ENCODE results near the gene ZSCAN9. TPM values are rescaled to one million over a fixed set of nuclear protein-coding genes. Genes with fewer than 3 reads are reported as not detected.

The ZSCAN9 gene
- total RNA-seq, 4 donors from 2014 or later: 3.7 to 6.5 (median 4.3) TPM

GRCh38 chr6:28281288-28282064 lies 56.4 kb downstream of the ZSCAN9 start, which contains the start of gene PGBD1:
PGBD1 (plus strand) TSS chr6:28281572; CDS start chr6:28283814, 2,242 bp downstream.
- TF ChIP-seq, protein P1, sequence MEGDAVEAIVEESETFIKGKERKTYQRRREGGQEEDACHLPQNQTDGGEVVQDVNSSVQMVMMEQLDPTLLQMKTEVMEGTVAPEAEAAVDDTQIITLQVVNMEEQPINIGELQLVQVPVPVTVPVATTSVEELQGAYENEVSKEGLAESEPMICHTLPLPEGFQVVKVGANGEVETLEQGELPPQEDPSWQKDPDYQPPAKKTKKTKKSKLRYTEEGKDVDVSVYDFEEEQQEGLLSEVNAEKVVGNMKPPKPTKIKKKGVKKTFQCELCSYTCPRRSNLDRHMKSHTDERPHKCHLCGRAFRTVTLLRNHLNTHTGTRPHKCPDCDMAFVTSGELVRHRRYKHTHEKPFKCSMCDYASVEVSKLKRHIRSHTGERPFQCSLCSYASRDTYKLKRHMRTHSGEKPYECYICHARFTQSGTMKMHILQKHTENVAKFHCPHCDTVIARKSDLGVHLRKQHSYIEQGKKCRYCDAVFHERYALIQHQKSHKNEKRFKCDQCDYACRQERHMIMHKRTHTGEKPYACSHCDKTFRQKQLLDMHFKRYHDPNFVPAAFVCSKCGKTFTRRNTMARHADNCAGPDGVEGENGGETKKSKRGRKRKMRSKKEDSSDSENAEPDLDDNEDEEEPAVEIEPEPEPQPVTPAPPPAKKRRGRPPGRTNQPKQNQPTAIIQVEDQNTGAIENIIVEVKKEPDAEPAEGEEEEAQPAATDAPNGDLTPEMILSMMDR (IDR thresholded peaks at IDR 0.05 in 4 of 5, conservative IDR thresholded peaks at IDR 0.05 in 1 of 5): no peak
- no peak for TF ChIP-seq POLR2A (IDR thresholded peaks at IDR 0.05)
- no peaks in the 10 kb centered on the region for H3K9me3 ChIP-seq
- H3K27ac ChIP-seq: peak within 1 kb of the TSS in 2 of 4 donors; percentile 21 to 47
- intact Hi-C loops (cut with DNase I; ENCODE audit: low total_unique reads) (loop anchor here (5.0 kb wide), 1 partner anchor 56 kb away; the partner anchor contains the start of gene ZSCAN31), in situ Hi-C loops (cut with MboI; ENCODE audit: low sequenced_read_pairs in 4 of 4) (no loop called here)
- peak within 1 kb of the TSS; percentile 60 to 83 (median 73) for H3K4me3 ChIP-seq
- ATAC-seq (peak; percentile 68 to 85), DNase-seq (peak; percentile 9 to 36)
- peaks cover 0 to 39% of the 10 kb centered on the region in 2 donors for H3K36me3 ChIP-seq
- peaks cover 9 to 12% of the 10 kb centered on the region in 2 donors for H3K4me1 ChIP-seq
- H3K27me3 ChIP-seq: no peaks in the 10 kb centered on the region

GRCh38 chr6:28282926-28283325 lies 57.9 kb downstream of the ZSCAN9 start:
- no peak for ATAC-seq
- Histone ChIP-seq H3K4me1 (peaks cover 9 to 12% of the 10 kb centered on the region in 2 donors), H3K27ac (no peak overlapping the region), H3K9me3 (no peaks in the 10 kb centered on the region), H3K36me3 (peaks cover 0 to 40% of the 10 kb centered on the region in 2 donors), H3K27me3 (no peaks in the 10 kb centered on the region), H3K4me3 (no peak overlapping the region)
- intact Hi-C loops (cut with DNase I; ENCODE audit: low total_unique reads): loop anchor here (5.0 kb wide), 1 partner anchor 54 kb away; the partner anchor contains the start of gene ZSCAN31
- in situ Hi-C loops (cut with MboI; ENCODE audit: low sequenced_read_pairs in 4 of 4): no loop called here
- TF ChIP-seq, protein P1 (IDR thresholded peaks at IDR 0.05 in 4 of 5, conservative IDR thresholded peaks at IDR 0.05 in 1 of 5): no peak
- no peak for TF ChIP-seq POLR2A (IDR thresholded peaks at IDR 0.05)
- DNase-seq: no peak

Other genes with a start within 250 kb of the ZSCAN9 start
- under 1 TPM in 2 of 4 donors, not detected in 2; 0.55 to 0.61 TPM for gene ZNF165, start 144.7 kb upstream of the ZSCAN9 start, total RNA-seq
- gene ZSCAN16, start 100.7 kb upstream of the ZSCAN9 start, total RNA-seq: 1 to 10 TPM; 1.8 to 4.2 (median 3.4) TPM
- 10 to 100 TPM in 1 of 4 donors, 1 to 10 TPM in 3; 6.6 to 10.4 (median 8.9) TPM for gene ZKSCAN8, start 83.4 kb upstream of the ZSCAN9 start, total RNA-seq
- gene ZKSCAN4, start 27.0 kb downstream of the ZSCAN9 start, total RNA-seq: 1 to 10 TPM in 3 of 4 donors, under 1 TPM in 1; 0.82 to 3.3 (median 1.1) TPM
- 10 to 100 TPM in 1 of 4 donors, 1 to 10 TPM in 3; 1.5 to 10.1 (median 5.6) TPM for gene NKAPL, start 34.0 kb downstream of the ZSCAN9 start, total RNA-seq
- 10 to 100 TPM in 2 of 4 donors, 1 to 10 TPM in 2; 7.3 to 13.4 (median 9.8) TPM for gene ZSCAN26, start 41.9 kb downstream of the ZSCAN9 start, total RNA-seq
- 1 to 10 TPM in 3 of 4 donors, under 1 TPM in 1; 0.80 to 2.8 (median 1.5) TPM for gene PGBD1, start 56.3 kb downstream of the ZSCAN9 start, total RNA-seq
- 10 to 100 TPM in 2 of 4 donors, 1 to 10 TPM in 2; 2.4 to 14.1 (median 7.5) TPM for gene ZSCAN31, start 110.9 kb downstream of the ZSCAN9 start, total RNA-seq
- gene ZKSCAN3, start 124.7 kb downstream of the ZSCAN9 start, total RNA-seq: 1 to 10 TPM; 1.5 to 4.5 (median 2.4) TPM
- gene ZSCAN12, start 174.5 kb downstream of the ZSCAN9 start, total RNA-seq: 1 to 10 TPM in 1 of 4 donors, under 1 TPM in 3; 0.42 to 1.9 (median 0.63) TPM
- gene ZSCAN23, start 218.2 kb downstream of the ZSCAN9 start, total RNA-seq: under 1 TPM in 2 of 4 donors, not detected in 2; 0.25 to 0.62 TPM

Data from gastrocnemius medialis (tissue), 4 donors.